HG03439 (cell line): ENCODE results near the gene GPA33.

Experiments used
- ATAC-seq: cut with Tn5 transposase; IDR thresholded peaks from one replicate; pipeline ENCODE4 v1.9.1; 2021; ENCODE audit warnings: mild to moderate bottlenecking, moderate library complexity; ENCODE audit not compliant: unreplicated experiment

The GPA33 gene

DNA sequence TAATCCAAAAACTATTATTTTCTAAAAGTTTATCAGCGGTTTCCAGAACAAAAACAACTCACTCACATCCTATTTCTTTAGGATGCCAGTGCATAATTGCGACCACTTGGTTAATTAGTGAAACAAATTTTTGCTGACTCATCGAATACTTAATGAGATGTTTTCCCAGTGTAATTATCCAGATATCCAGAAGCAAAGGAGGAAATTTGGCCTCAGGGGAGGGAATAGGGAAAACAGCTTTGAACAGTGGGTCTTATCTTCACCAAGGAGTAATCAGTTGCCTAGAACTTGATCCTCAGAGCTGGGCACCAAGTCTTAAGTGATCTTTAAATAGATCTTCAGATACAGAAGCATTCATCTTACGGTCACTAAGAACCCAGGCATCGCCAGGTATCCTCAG lies 28.0 kb upstream of the GPA33 start:
- no peak for ATAC-seq

DNA sequence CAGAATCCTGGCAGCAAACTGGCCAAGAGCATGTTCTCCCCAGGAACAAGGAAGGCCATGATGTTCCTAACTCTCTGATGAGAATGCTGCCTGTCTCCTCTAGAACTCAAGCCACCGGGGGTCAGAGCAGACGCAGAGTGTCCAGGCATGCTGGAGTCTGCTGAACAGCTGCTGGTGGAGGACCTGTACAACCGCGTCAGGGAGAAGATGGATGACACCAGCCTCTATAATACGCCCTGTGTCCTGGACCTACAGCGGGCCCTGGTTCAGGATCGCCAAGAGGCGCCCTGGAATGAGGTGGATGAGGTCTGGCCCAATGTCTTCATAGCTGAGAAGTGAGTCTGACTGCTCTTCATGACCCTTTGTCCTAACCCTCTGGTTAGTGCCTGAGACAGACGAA lies 27.0 kb upstream of the GPA33 start:
- ATAC-seq: no peak

DNA sequence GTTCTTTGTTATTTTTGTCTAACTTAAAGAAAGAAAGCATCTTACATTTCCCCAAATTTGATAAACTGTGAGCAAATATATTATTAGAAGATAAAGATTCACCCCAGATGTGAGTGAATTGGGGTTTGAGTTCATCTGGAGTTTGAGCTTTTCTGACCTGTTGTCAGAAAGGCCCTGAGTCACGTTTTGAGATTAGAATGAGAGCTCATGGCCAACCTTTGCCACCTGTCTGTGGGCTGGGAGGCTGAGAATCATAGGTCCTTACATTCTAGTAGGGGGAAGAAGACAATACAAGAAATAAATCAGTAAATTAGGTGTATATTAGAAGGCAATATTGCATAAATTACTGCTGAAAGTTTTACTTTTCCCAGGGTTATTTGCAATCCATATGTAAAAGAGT lies 26.0 kb upstream of the GPA33 start:
- ATAC-seq: no peak

DNA sequence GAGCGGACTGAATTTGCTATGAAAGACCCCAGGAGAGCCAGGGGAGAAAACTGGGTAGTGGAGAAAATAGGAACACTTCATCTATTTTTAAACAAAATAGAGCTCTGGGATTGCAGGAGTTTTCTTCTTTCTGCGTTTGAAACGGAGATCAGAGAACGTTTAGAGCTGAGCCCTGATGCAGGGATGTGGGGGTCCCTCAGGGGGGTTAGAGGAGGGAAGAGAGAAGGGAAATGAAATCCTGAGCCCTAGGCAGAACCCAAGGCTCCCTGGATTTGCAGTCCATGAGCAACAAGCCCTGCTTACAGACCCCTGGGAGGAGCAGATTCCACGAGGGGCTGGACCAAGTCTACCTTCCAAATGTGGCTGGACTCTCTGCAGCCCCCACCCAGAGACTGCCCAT lies 25.5 kb upstream of the GPA33 start:
- no peak for ATAC-seq

DNA sequence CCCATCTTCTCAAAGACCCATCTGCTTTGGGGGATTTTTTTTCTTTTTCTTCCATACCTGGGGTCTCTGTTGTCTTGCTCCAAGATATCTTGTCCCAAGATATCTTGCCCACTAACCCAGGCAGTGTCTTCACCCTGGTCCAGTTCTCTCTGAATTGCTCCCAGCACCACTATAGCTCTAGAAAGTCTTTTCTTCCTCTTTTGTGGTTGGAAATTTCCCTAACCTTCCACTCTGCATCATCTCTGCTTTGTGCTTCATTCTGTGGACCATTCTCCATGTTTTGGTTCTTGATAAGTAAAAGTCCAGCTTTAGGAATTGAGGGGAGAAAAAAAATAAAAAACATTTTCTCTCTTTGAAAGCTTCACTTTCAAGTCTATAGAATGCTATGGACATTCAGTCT lies 24.5 kb upstream of the GPA33 start:
- ATAC-seq: no peak

DNA sequence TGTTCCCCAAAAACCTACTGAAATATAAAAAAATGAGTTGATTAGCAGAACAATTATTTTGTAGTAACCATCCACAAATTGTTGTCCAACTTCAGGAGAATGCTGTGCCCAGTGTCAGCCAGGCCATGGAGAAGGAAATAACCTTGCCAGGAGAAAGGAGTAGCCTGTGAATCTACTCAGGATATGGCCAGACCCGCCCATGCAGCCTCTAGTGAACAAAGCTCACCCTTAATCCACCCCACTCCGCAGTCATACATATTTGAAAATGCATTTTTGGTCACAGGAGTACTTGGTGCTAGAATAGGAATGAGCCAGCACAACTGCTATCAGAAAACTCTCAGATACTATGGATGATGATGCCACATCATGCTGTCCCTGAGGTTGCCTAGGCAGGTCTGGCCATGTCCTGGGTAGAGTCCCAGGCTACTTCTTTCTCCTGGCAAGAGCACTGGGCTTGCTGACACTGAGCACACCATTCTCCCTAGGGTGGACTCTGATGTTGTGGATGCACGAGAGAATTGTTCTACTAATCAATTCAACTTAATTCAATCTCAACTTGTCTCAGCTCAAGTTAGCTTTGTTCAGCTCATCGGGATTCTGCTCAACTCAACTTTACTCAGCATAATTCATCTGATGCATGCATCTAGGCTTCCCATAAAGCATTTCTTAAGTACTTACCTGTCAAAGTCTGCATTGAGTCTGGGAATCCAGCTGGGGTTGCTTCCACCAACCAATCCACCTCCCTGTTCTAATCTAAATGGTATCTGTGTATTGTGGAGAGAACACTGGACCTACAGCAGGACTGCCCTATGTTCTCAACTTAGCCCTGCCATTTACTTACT lies 21.9 kb upstream of the GPA33 start:
- no peak for ATAC-seq

DNA sequence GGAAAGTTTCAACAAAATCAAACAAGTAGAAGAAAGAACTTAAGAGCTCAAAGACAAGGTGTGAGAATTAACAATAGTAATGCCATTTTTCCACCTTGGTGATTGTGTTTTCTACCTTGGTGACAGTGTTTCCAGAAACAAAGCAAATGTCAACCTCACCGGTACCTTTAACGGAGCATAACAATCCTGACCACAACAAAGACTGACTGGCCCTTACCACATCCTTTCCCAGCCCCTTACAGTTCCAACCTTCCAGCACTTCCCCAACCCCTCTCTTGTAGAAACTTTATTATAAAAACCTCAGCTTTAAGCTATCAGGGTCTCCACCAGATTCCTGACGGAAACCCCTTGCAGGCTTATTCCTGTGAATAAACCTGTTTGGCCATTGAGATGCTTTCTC lies 20.4 kb upstream of the GPA33 start:
- no peak for ATAC-seq

DNA sequence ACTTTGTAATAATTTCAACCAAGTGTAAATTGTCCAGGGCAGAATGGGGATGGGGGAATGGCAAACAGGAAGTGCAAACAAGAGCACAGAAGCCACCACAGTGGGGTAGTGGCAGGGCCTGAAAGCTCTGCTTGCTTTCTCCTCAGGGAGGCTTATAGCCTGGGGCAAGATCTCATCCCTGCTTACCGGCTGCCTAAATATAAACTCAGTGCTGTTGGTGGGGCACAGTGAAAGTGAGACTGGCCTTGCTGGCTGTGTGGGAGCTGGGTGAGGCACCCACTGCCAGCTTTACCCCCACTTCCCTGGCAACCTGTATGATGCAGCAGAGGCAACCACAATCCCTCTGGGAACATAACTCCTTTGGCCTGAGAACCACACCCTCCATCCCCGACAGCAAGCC lies 18.9 kb upstream of the GPA33 start:
- no peak for ATAC-seq

DNA sequence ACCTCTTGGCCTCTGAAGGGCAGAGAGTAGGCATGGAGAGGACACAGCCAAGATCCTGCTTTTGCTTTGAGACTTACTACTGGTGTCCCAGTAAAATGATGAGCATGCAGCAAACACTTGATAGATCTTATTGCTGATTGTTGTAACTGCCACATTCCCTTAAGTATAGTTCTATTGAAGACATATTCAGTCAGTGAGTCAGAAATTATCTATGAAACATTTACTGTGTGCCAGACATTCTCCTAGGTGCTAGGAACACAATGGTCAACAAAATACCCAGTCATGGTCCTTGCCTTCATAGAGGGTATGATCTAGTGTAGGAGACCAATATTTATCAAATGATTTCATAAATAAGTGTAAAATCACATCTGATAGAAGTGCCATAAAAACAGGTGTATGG lies 17.3 kb upstream of the GPA33 start:
- ATAC-seq: no peak

DNA sequence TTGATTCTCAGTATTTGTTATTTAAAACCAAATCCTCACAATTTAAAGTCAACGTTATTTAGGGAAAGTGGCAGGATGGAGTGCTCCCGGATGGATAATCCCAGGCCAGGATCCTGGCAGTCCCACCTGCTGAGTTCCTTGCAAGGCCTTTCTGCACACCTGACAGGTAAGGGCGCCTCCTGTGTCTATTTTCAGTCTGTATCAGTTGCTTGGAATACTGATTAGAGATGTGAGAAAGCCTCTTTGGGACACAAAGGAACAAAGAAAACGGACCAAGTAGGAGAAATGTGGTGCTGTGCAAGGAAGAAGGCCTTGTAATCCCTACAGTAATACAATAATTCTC lies 15.9 kb upstream of the GPA33 start:
- no peak for ATAC-seq

DNA sequence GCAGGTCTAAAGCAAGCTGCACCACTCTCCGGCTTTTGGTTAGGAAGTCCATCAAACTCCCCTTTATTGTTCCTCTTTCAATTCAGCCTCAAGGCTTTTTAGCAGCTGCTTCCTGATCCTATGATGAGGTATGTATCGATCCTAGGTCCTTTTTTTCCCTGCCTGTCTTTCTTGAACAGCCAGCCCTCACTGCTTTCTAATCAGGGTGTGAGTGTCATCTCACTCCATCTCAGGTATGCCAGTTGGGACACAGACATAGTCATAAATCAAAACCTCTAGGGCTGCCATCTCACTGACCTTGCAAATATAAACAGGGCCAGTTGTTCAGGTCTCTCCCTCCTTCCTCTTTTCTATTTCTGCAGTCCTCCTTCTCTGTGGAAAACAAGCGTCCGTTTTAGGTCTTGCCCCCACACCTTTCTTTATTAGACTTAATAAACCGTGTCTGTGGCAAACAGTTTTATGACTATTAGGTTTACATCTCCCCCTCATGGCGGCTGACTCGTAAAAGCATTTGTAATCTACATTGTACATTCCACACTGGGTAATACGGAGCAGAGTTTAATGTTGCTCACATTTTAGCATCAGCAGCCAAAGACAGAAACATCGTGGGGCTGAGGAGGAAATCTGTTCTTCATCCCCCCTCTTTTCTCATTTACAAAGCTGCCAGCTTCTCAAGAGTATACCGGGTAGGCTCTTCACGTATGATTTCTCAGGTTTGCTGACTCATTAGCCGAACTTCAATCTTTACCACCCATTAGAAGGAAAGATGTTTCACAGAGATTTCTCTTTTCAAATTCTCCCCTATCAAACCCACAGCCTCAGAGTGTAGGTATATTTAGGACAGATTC lies 15.3 kb upstream of the GPA33 start:
- ATAC-seq: no peak

DNA sequence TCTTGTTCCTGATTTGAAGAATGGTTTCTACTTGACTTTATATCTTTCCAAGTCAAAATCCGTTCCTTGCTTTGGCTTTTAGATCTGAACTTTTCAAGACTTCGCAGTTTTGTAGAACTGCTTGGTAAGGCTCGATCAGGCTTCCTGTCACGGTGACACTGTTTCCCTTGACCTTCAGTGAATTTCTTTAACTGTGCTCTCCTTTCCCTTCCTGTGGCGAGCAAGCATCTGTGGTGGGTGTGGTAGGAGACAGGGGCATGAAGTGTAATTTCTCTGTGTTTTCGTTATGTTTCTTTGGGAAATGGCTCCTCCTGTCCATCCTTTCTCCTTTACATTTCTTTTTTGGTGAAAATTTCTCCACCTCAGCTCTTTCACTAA lies 14.1 kb upstream of the GPA33 start:
- ATAC-seq: no peak

DNA sequence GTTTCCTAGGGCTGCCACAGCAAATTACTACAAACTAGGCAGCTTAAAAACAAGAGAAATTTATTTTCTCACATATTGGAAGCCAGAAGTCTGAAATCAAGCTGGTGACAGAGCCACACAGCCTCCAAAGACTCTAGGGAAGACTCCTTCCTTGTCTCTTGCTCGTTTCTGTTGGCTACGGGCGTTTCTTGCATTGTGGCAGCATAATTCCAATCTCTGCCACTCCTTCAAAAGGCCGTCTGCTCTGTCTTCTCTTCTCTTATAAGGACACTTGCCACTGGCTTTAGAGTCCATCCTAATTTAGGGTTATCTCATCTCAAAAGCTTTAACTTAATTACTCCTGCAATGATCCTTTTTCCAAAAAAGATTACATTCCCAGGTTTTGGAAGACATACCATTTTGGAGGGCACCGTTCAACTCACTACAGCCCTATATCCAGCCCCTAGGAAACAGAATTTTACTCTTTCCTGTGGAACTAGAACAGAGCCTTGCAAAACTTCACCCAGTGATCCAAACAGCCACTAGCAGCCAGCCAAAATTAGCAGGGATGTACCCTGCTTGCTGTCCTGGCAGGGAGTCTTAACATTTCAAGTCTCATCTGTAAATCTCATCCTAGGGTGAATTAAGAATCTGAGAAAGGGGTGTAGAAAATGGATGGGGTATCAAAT lies 12.9 kb upstream of the GPA33 start:
- no peak for ATAC-seq

DNA sequence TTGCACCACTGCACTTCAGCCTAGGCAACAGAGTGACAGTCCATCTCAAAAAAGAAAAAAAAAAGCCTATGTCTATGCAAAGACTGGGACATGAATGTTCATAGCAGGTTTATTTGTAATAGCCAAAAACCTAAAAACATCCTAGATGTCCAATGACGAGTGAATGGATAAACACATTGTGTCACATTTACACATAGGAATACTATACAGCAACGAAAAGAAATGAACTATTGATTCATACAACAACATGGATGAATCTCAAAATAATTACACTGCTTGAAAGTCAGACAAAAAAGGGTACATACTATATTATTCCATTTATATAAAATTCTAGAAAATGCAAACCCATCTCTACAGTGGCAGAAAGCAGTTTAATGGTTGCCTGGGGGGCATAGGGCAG lies 11.6 kb upstream of the GPA33 start:
- ATAC-seq: no peak

DNA sequence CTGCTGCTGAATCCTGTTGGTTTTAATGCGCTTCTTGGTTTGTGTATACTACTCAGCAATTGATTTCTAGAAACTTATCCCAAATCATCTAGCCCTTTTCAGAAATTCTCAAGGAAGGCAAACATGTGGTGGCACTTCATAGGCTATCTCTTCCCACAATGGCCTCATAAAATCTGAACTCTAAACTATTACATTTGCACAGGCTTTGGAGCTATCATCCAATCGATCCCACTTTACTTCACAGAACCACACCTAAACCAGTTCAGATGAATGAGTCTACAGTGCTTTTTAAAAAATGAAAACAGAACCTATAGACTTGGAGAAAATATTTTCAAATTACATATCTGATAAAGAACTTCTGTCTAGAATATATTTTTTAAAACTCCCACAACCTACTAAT lies 10.6 kb upstream of the GPA33 start:
- ATAC-seq: no peak

DNA sequence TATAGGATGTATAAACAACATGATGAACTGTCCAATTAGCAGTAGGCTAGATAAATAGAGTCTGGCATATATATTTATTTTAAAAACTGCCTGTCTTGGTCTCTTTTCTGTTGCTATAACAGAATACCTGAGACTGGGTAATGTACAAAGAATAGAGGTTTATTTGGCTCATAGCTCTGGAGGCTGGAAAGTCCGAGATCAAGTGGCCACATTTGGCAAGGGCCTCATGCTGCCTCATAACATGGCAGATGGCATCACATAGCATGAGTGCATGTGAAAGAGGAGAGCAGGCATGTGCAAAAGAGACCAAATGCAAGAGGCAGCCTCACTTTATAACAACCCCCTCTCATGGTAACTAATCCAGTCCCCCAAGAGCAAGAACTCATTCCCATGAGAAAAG lies 9.7 kb upstream of the GPA33 start:
- ATAC-seq: no peak

DNA sequence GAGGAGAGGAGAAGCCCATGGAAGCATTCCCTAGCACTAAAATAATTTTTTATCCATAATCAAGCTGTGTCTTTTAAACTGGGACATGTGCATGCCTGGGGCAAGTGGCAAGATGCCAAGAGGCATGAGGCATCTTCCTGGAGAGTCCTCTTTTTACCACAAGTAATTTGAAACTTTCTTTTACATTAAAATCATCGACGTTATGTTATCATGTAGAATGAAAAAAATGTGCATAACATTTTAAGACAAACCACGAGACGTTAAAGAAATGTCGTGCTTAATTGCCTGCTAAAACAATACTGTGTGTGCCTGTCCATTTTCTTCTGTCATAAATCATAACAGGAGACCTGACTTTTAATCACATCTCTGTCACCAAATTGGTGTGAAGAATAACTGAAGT lies 5.2 kb upstream of the GPA33 start:
- no peak for ATAC-seq

DNA sequence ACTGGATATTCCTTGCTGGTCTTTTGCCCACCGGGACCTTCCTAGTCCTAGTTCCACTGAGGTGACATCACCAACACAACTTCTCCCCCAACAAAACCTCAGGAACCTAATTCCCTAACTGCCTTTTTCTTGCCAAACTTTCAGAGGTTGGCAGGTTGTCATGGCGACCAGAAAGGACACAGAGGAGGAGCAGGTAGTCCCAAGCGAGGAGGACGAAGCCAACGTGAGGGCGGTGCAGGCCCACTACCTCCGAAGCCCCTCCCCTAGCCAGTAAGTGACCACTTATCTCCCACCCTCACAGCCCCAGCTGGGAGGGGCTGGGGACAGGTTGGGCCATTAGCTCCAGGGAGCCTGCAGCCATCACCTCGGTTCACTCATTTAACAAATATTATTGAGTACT lies 4.5 kb upstream of the GPA33 start:
- ATAC-seq: no peak

DNA sequence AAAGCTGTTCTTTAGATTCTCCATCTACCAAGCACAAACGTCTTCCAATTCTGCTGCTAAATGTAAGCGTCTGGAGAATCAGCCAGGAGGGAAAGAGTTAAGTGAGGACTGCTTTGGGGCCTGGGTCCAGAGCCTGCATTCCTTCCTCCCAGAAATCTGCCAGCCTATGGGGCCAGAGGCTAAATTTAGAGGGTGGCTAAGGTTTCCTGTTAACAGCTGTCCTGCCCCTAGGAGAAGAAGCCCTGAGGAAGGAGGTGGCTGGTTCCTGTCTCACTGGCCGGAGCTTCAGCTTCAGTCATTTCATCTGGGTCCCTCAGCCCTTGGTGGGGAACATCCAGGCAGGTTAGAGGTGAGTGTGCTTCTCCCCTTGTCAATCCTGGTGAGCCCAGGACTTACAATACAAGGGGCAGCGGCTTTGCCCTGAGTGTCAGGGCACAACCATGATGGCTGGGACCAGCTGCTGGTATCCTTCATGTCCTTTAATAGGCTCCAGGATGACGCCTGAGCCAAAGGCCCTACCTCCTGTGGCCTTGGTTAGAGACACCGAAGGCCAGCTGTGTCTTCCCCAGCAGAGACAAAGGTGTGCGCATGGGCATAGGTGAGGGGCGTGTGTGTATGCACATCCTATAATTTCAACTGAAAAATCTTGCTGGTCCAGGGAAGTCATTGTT lies 3.8 kb upstream of the GPA33 start, which contains the start of gene STYXL2:
TSS of gene STYXL2 (plus strand) at position 230 of the 671 bp plus-strand sequence. CDS start 775 bp downstream, outside the sequence.
- no peak for ATAC-seq

DNA sequence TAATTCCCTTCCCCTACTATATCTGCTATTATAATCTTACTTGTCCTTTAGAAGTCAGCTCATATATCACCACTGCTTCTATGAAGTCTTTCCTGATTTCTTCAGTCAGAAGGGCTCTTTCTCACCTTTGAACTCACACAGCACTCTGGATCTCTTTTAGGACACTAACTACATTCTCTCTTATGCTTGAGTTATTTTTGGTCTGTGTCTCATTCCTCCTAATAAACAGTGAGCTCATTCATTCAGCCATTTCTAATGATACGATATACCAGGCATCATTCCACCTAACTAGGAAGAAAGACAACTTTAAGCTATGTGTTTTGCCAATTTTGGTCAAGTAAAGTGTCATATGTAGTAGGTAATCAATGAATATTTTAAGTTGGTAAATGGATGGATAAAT lies 2.5 kb upstream of the GPA33 start:
- no peak for ATAC-seq

DNA sequence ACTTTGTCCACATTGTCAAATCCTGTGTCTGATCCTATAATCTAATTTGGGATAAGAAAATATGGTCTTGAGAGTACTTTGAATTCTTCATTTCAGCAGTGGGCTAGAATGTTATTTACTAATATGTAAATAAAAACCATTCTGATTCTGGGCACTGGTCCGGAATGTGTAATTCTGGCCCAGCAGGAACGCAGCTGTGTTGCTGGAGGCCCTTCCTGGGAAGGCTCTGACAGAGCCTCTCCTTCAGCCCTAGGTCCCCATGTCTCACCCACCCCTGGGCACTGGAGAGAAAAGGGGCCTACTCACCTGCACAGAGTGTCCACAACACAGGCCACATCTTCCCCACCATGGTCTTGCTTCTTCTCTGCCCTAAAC lies 251 bp downstream of the GPA33 start:
- ATAC-seq: no peak
